T-helper 2 cell (primary cell): ENCODE results near the gene PIGS.

ENCODE experiments used
- DNase-seq, 5 experiments: peaks; one replicate each; pipeline versions ENCODE4 v3.0.0 to v3.0.0-alpha.2; 2012 to 2022

PIGS gene

DNA sequence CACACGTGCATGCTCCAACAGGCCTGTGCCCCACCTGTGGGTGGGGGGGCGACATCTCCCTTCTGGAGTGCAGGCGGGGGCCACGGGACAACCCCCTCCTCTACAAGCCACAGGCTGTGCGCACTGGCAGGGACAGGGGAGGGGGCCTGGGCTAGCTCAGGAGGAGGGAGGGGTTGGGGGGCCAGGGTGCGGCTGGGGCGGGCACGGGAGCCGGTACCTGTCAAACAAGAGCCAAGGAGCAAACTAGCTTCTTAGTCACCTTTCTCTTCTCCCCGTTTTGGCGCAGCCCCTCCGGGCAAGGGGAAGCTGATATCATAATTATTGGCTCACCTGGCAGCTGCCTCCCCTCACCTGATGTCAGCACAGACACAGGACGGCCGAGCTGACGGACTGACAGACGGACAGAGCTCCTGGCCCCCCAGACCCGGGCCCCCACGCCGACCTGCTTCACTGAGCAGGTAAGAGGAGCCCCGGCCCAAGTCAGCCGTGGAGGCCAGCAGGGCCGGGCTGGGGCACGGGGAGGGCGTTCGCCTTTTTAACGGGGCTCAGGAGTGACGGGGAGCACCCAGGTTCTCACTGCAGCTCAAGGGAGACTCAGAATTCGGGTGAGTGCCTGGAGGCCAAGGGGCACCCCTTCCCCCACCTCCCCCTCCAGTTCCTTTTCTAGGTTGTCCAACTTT lies 65.2 kb downstream of the PIGS start, which contains the start of gene FOXN1:
Gene FOXN1, plus strand, starts transcription at position 363 of the 680 bp plus-strand sequence. CDS start 17,622 bp downstream, outside the sequence.
- DNase-seq = no peak

GRCh38 chr17:28503420-28503819 lies 67.9 kb downstream of the PIGS start:
- DNase-seq = no peak
